Urothelium cell line (cell line): ENCODE results near the gene TOP1.
"Not testable (repeated sequence)": the region's sequence is repeated elsewhere in the genome, so short reads cannot be mapped to it uniquely, and the experiment has no call there.

Source experiments
- DNase-seq: peaks from one replicate; pipeline ENCODE4 v3.0.0; 2011; ENCODE audit warnings: low spot score, mixed read lengths
- FAIRE-seq: peaks from 2 replicates; lab custom pipeline; 2011; peaks lifted over from hg19 to GRCh38; lab: Jason Lieb, UNC

The TOP1 gene

DNA sequence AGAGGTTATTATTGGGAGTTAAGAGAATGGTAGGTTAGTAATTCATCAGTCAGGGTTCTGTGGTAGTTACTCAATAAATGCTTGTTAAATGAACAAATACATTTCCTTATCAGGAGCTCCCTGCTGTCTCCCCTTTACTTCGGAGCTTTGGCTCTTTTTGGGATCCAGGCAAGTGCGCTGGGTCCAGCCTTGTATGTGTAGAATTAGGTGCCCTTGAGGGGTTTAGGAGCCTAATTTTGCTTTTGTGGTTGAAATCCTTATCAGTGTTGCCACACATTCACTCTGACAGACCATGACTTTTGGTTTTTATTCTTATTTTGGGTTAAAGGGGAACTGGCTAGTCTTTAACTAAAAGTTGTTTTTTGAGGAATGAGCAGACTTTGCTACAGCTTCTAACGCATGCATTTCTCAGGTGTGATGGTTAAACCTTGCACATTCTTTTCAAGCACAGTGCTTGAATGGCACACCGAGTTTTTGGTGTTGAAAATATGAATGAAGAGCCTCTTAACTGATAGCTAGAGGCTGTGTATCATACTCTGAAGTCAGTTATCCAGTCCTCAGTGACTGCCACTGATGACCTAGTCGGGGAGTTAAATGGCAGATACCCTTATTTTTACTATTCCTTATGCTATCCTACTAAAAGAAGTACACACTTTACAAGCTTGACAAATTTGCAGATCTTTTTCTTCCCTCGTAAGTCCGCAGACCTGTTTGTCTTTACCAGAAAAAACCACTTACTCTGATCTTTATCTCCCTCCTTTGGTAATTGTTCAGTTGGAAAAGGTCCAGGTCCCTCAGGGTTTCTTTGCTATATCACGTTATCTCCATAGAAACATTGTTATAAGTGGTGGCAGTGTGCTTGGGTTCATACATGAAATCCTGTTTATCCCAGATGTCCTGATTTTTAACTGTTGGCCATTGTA, 58.0 kb downstream of the TOP1 start:
- DNase-seq (no peak), FAIRE-seq (no peak)

DNA sequence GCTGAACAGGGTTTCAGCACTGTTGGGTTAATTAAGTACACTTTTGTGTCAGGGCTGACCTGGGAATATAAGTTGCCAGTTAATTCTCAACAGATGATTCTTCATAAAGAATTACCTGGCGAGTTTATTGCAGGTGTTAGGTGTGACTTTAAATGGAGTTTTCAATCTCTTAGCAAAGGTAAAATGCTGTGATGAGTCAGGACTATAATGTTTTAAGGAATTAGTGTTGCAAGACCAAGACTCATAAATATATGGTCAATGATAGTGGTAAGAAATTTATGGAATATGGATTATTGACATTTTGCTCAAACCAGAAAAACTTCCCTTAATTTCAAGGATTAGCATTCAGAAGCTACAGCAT, 58.7 kb downstream of the TOP1 start:
- DNase-seq (no peak), FAIRE-seq (no peak)

DNA sequence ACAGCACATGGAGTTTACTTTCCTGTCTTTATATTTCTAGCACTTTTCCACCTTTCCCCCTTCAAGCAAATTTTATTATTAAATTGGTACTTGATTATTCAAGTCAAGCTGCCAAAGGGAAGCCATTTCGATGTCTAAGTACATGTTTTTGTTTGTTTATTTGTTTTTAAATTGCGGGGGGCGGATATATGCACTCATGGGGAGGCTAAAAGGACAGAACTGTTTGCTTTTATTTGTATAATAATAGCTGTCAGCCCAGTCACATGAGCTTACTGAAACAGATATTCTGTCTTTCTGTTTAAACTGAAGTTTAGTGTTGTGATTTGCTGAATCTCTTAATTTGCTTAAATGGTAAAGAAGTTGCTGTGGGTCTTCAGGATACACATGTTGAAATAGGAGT, 59.2 kb downstream of the TOP1 start:
- FAIRE-seq (no peak), DNase-seq (no peak)

DNA sequence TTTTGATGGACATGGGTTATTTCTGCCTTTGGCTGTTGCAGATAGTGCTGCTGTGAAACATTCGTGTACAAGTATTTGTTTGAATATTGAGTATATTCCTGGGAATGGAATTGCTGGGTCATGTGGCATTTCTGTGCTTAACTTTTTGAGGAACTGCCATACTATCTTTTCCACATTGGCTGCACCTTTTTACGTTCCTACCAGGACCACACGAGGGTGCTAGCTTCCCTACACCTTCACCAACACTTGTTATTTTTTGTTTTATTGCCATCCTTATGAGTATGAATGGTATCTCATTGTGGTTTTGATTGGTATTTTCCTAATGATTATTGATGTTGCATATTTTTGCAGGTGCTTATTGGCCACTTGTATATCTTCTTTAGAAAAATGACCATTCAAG, 60.9 kb downstream of the TOP1 start:
- no peak for DNase-seq
- FAIRE-seq, result no peak

DNA sequence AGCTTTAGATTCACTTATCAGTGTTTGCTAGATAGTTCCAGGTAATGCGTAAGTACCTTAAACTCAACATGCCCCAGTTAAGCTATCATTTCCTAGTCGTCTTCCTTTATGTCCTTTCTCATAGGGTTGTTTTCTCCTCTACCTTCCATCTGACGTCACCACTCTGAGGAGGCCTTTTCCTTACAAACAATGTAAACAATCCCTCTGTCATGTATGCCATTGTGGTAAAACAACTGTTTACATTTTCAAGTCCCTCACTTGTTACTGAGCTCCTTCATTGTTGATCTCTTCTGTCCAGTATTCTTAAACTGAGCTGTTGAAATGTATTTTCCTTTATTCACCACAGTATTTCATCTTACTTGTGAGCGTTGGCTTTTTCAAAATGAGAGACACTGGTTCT, 63.3 kb downstream of the TOP1 start:
- no peak for FAIRE-seq
- DNase-seq, result no peak

DNA sequence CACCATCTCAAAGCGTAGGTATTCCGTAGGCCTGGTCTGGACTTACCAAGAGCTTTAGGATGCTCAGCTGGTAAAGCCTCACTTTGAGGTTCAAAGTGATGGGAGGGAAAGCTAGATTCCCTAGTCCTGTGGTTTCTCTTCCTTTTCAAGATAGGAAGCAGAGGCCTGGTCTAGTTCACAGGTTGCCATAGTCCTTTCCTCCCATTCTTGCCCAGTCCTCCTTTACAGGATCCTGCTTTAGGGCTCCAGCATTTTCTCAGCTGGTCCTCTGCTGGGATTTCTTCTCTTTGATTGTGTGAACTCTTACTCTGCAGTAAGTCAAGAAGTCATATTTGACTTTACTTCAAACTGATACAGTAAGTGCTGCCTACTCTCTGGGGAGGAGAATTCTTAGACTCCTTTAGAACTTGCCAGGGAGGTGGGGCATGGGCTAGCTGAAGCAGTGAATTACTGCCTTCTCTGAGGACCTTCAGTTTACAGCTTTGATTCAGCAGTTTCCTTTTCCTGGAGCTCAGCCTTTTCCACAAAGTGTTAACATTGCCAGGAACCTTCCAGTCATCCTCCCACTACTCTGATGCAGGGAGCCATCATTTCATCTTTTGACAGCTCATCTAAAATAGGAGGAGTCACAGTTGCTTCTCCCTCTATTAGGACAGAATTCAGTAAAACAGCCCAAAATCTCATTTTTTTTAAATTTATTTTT, 65.9 kb downstream of the TOP1 start:
- no peak for DNase-seq
- no peak for FAIRE-seq

DNA sequence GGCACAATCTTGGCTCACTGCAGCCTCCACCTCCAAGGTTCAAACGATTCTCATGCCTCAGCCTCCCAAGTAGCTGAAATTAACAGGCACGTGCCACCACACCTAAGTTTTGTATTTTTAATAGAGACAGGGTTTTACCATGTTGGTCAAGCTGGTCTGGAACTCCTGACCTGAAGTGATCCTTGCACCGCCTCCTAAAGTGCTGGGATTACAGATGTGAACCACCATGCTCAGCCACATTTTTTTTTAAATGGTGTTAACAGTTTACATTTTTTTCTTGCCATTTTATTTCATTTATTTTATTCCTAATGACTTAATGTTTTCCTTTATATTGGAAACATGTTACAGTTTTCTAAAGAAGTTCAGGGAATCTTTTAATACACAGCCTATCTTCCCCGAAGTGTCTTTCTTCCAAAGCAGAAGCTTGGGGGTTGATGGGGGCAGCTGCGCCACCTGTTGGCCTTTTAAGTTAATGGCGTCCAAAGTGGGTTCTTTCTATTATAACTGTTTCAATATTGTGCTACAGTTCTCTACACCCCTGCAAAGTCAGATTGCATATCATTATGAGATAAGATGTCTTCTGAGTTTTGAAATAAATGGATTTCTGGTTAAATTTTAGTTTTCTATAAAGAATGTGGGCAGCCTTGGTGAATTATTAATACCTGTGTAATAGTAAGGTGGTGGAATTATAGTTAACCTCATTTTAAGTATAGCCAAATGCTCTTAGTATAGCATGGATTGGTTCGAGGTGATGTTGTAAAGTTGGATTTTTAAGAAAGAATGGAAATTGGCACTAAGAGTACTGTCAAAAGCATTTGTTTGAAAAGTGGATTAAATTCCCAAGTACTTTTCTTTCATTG, 66.7 kb downstream of the TOP1 start:
- FAIRE-seq, result no peak
- DNase-seq, result peak; percentile 67

DNA sequence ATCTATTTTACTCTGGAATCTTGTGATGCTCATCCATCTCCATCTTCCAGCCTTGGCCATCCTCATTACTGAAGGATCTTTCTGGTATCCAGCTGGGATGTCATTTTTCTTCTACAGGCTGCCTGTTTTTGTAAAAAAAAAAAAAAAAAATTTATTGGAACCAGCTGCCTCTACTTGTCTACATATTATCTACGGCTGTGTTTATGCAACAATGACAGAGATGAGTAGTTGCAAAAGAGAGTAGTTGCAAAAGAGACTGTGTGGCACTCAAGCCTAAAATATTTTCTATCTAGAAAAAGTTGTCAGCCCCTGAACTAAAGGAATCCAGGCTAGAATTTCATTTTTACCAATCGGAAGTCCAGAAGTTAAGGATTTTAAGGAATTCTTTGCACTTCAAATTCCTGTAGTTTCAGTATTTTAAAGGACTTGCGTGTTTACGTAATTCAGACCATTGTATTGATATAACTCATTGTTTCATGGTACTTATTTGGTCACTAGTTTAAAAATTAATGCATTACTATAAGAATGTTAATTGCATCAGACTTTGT, 70.2 kb downstream of the TOP1 start:
- FAIRE-seq, result no peak
- no peak for DNase-seq

DNA sequence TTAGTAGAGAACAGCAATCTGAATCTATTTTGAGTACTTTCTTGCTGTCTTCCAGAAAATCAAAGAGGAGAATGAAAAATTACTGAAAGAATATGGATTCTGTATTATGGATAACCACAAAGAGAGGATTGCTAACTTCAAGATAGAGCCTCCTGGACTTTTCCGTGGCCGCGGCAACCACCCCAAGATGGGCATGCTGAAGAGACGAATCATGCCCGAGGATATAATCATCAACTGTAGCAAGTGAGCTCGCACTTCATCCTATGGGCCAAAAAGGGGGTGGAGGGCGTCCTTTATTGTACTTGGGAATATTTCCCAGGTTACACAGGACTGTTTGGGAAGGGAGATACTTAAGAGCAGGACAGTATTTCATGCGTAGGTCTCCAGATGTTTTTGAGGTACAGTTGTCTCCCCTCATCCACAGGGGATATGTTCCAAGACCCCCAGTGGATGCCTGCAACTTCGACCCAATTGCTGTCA, 71.4 kb downstream of the TOP1 start:
- DNase-seq (no peak), FAIRE-seq (no peak)

DNA sequence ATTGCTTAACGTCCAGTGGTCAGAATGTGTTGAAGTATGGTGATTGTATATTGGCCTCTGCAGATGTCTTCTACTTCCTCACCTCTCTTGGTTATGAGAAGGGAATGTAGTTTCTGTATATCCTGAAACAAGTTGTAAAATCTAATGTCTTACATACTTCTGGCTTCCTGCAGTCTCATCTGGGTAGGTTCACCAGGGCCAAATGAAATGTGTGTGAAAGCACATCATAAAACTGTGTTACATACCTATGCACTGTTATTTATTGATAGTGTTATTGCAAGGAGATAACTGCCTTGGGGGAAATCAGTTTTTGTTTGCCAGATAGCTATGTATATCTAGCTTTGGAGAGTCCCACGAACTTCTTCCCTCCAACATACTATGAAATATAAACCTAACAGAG, 73.0 kb downstream of the TOP1 start:
- FAIRE-seq, result no peak
- DNase-seq, result no peak

DNA sequence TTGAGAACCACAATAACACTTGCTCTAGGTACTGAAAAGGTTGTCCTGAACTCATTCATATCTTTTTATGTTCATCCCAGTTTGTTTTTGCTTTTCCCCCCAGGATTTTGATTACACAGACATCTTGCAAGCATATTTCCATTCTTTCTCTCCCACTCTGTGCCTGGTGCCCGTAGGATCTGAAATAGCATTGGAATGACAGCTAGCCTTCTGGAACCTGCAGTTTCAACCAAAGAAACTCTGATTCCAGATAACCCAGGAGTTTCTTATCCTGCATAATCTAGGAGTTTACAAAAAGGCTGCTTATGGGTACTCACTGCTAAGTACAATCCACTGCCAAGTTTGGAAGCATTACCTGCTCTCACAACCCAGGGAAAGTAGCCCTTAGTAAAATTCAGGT, 79.9 kb downstream of the TOP1 start:
- FAIRE-seq (no peak), DNase-seq (no peak)

DNA sequence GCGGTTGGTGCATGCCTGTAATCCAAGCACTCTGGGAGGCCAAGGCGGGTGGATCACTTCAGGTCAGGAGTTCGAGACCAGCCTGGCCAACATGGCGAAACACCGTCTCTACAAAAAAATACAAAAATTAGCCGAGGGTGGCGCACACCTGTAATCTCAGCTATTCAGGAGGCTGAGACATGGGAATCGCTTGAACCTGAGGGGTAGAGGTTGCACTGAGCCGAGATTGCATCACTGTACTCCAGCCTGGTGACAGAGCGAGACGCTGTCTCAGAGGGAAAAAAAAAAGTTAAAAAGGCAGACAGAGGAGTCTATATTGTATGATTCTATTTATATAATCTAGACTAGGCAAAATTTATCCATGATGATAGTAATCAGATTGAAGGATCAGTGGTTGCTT, 81.4 kb downstream of the TOP1 start:
- no peak for DNase-seq
- FAIRE-seq, result no peak

DNA sequence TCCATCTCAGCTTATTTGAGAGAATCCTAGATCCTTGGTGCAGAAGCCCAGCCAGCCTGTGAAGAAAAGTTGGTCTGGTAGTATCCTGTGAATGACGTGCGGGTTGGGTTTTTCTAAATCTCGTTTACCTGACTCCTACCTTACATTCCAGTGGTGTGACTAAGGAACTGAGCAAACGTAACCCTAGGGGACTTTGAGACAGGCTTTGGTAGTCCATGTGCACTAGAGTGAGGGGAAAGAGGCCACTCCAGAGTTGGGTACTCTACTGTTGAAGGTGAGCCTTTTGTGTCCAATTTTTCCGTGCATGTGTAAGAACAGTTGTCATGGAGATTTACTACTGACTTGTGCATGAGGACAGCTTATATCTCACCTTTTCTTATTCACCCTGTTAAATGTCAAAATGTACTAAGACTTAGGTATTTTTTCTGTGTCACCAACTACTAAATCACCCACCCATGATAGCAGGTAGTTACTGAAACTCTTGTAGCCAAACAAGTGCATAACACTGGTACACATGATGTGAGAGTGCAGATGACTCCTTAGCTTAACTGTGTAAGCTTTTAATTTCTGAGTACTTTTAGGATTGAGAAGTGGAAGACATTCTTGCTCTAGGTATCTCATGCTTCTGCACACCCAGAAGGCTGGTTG, 82.4 kb downstream of the TOP1 start:
- DNase-seq, result no peak

DNA sequence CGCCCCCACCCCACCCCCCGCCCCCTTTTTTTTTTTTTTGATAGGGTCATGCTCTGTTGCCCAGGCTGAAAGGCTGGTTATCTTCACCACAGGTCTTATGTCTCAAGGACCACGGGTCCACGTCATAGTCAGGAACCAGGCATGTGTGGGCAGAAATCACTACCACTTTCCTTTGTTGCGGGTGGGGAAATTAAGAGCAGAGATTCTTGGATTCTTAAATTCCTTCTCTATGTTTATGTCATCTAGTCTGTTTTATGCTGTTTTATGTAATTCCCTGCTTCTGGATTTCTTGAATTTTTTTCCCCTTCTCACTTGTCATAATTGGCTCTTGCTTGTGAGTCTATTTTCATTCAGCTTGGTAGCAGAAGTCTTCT, 82.9 kb downstream of the TOP1 start:
- FAIRE-seq (no peak), DNase-seq (no peak)

More for the DNA sequence above, 82.4 kb downstream of the TOP1 start:
- no peak for FAIRE-seq

DNA sequence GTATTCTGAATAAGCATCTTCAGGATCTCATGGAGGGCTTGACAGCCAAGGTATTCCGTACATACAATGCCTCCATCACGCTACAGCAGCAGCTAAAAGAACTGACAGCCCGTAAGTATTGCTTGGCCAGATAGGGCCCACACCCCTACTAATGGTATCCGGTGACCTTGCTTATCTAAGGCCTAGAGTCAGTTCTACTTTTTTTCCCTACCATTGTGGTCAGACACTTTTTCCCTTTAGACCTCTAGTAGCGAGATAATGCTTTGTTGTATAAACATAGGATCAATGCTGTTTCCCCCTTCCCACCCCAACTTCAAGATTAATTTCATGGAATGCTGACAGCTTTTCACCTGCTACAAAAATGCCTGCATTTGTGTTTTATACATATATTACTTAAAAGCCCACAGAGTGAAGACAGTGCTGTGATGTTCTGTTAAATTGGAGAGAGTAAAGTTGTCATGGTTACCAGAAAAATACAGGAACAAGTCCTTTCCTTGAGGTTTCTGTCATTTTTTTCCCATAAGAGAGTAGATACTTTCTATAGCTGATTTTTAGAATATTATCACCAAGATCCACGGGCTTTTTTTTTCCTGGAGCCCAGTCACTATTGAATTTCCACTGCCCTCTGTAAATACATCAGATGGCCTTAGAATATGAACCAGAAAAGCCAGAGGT, 87.8 kb downstream of the TOP1 start:
- no peak for DNase-seq
- FAIRE-seq, result no peak

DNA sequence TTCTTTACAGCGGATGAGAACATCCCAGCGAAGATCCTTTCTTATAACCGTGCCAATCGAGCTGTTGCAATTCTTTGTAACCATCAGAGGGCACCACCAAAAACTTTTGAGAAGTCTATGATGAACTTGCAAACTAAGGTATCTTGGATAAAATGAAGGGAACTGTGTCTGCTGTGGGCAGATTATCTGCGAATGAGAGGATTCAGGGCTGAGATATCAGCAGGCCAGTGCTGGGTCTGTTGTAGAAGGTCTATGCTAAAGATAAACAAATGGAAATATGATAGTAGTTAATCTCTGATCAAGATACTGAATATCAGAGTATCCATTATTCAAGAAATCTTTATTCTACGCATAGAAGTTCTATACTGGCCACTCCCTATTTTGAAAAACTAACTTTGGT, 89.5 kb downstream of the TOP1 start:
- not testable (repeated sequence) for FAIRE-seq, DNase-seq

DNA sequence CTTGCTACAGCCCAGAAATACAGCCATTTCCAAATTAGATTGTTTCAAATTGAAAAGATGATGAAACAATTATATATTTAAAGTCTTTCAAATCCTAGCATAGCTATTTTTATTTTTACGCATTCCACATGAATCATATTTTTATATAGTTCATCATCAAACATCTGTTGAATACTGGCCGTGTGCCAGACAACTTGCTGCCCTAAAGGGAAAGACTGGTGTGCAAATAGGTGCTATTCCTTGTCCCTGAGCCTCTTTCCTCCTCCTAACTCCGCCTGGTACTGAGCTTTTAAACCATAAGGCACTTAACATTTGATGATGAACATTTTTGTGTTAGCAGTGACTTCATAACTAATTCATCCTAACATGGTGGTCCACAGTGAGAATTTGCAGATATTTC, 90.0 kb downstream of the TOP1 start:
- DNase-seq (no peak), FAIRE-seq (no peak)

DNA sequence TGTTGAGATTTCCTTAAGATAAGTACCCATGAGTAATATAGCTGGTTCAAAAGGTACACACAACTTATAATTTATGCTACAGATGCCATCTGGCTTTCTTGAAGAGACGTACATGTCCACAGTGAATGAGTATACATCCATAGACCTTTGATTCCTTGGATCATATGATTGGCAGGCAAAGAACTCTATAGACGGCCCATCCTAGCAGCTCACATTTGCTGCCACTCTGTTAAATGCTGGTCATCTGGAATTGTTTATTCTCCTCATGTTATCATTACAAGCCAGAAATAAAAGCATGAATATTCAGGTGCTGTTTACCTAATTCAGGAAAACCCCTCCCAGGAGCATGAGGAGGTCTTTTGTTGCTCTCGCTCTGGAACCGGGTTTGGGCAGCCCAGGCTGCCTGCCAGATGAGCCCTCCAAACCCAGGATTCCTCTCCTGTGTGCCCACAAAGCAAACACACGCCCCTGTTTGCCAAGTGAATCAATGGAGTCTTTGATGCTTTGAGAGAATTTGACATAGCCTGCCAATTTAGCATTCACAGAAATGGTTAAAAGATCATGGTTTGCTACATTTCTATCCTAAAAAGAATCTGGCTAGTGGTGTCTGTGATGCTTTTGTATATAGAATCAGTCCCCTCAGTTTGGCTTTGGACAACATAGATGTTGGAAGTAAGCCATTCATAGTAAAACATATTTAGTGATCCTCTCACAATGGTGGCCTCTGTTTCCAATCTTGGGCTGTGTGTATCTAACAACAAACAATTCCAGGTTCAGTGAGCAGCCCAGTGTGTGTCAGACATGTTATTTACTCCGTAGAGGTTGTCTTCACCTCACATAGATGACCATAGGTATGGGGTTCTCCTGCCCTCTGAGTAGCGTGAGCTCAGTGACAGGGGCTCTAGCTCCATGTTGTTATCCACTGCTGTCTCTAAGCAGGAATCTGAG, 91.3 kb downstream of the TOP1 start:
- DNase-seq (no peak), FAIRE-seq (no peak)

DNA sequence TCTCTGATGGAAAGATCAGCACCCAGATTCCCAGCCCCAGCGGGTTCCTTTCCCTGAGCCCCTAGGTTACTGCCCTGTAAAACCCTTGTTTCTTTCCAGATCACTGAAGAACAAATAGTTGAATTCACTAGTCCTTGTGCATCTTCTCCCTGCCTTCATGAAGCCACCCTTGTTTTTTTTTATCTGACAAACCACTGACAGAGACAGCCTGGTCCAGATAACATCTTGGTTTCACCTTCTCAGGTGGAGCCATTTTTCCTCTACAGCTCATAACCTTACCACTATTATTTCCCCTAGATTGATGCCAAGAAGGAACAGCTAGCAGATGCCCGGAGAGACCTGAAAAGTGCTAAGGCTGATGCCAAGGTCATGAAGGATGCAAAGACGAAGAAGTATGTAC, 92.8 kb downstream of the TOP1 start:
- no peak for FAIRE-seq
- DNase-seq, result no peak
